Inflammatory macrophage (primary cell): Measurements from ENCODE around the gene CCHCR1.

Experiments used
- DNase-seq, 2 donors: peaks; one replicate each; pipeline ENCODE4 v3.0.0-alpha.2; 2020 to 2022

The CCHCR1 gene

GRCh38 chr6:31128093-31128676, 29.4 kb downstream of the CCHCR1 start:
- DNase-seq, result peak; percentile 33 to 38

- DNase-seq, result no peak
Observed at GRCh38 chr6:31126396-31127175, 31.0 kb downstream of the CCHCR1 start.

GRCh38 chr6:31125586-31126363, 31.8 kb downstream of the CCHCR1 start:
- no peak for DNase-seq

GRCh38 chr6:31125162-31125561, 32.4 kb downstream of the CCHCR1 start:
- no peak for DNase-seq

- DNase-seq, result peak in 1 of 2 donors; percentile 15
Observed at GRCh38 chr6:31122791-31123706, 34.6 kb downstream of the CCHCR1 start.

GRCh38 chr6:31121131-31121790, 36.3 kb downstream of the CCHCR1 start:
- DNase-seq, result no peak

- no peak for DNase-seq
Observed at GRCh38 chr6:31120151-31120915, 37.3 kb downstream of the CCHCR1 start, which contains the start of gene CDSN. Gene CDSN (minus strand): TSS chr6:31120446. CDS start chr6:31120419, 27 bp downstream.

- DNase-seq, result no peak
Observed at GRCh38 chr6:31118178-31118577, 39.4 kb downstream of the CCHCR1 start.

GRCh38 chr6:31116661-31117385, 40.8 kb downstream of the CCHCR1 start:
- DNase-seq, result no peak

- no peak for DNase-seq
Observed at GRCh38 chr6:31115941-31116560, 41.6 kb downstream of the CCHCR1 start.

- peak in 1 of 2 donors; percentile 36 for DNase-seq
Observed at GRCh38 chr6:31114970-31115849, 42.4 kb downstream of the CCHCR1 start.

- no peak for DNase-seq
Observed at GRCh38 chr6:31114541-31114878, 43.1 kb downstream of the CCHCR1 start, which contains the start of gene PSORS1C1. Gene PSORS1C1 (plus strand): TSS chr6:31114800. CDS start chr6:31129633, 14,833 bp downstream.

- no peak for DNase-seq
Observed at GRCh38 chr6:31113861-31114540, 43.6 kb downstream of the CCHCR1 start.

- DNase-seq, result no peak
Observed at GRCh38 chr6:31112478-31112877, 45.1 kb downstream of the CCHCR1 start, which contains the start of gene C6orf15. Gene C6orf15 (minus strand): TSS chr6:31112575. CDS start chr6:31112555, 20 bp downstream.

- no peak for DNase-seq
Observed at GRCh38 chr6:31111712-31112111, 45.9 kb downstream of the CCHCR1 start.

GRCh38 chr6:31110825-31111582, 46.6 kb downstream of the CCHCR1 start:
- DNase-seq, result no peak

- DNase-seq, result no peak
Observed at GRCh38 chr6:31107052-31107451, 50.5 kb downstream of the CCHCR1 start.
